WERI-Rb-1 (cell line): ENCODE results near the gene TMPRSS11A.

Experiments
- DNase-seq: peaks from one replicate; pipeline ENCODE4 v3.0.0-alpha.2; 2020
- H3K27ac ChIP-seq: fragments of 250-450 bp; sonication (Bioruptor Pico); 2 replicates; pipeline ENCODE4 v1.5.1; 2020; ENCODE audit warnings: mild to moderate bottlenecking, moderate library complexity
- H3K27me3 ChIP-seq: fragments of 250-450 bp; sonication (Bioruptor Pico); 2 replicates; pipeline ENCODE4 v1.5.1; 2021; ENCODE audit warnings: mild to moderate bottlenecking, low read depth, moderate library complexity; ENCODE audit not compliant: insufficient read depth, severe bottlenecking
- H3K36me3 ChIP-seq: fragments of 250-450 bp; sonication (Bioruptor Pico); 2 replicates; pipeline ENCODE4 v1.5.1; 2020; ENCODE audit warnings: mild to moderate bottlenecking, moderate library complexity
- H3K4me3 ChIP-seq: 2 replicates; pipeline ENCODE4 v1.5.1; 2011; ENCODE audit warnings: low read depth, mild to moderate bottlenecking, control low read depth, low read length
- H3K9me3 ChIP-seq: fragments of 250-450 bp; sonication (Bioruptor Pico); 2 replicates; pipeline ENCODE4 v1.5.1; 2021; ENCODE audit warnings: mild to moderate bottlenecking, moderate library complexity; ENCODE audit not compliant: severe bottlenecking
- TF ChIP-seq, protein P1 (sequence below): IDR thresholded peaks from 2 replicates; pipeline ENCODE4 v1.5.1; 2011; ENCODE audit warnings: low read depth, mild to moderate bottlenecking, control low read depth, inconsistent platforms, low read length

The TMPRSS11A gene

DNA sequence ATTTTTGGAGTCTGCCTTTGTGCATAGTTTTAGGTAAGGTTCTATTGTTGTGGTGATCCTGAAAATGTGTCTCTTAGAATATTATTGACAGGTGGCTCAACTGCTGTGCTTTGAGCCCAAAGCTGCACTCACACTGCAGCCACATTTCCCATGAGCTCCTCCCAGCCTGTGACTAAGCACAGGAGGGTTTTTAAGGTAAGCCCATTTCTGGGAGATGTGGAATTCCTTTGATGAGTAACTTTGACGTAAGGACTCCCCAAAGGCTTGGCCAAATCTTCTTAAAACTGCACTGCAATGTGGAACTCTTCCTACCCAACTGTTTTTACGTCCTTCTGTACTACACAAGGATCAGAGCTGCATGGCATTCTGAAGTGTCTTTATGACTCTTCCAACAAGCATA is 20.0 kb upstream of the TMPRSS11A start:
- Histone ChIP-seq H3K27ac (no peak overlapping the region), H3K36me3 (no peaks in the 10 kb centered on the region), H3K4me3 (no peak overlapping the region), H3K27me3 (no peaks in the 10 kb centered on the region), H3K9me3 (no peaks in the 10 kb centered on the region)
- TF ChIP-seq, protein P1, sequence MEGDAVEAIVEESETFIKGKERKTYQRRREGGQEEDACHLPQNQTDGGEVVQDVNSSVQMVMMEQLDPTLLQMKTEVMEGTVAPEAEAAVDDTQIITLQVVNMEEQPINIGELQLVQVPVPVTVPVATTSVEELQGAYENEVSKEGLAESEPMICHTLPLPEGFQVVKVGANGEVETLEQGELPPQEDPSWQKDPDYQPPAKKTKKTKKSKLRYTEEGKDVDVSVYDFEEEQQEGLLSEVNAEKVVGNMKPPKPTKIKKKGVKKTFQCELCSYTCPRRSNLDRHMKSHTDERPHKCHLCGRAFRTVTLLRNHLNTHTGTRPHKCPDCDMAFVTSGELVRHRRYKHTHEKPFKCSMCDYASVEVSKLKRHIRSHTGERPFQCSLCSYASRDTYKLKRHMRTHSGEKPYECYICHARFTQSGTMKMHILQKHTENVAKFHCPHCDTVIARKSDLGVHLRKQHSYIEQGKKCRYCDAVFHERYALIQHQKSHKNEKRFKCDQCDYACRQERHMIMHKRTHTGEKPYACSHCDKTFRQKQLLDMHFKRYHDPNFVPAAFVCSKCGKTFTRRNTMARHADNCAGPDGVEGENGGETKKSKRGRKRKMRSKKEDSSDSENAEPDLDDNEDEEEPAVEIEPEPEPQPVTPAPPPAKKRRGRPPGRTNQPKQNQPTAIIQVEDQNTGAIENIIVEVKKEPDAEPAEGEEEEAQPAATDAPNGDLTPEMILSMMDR = no peak
- DNase-seq = no peak

DNA sequence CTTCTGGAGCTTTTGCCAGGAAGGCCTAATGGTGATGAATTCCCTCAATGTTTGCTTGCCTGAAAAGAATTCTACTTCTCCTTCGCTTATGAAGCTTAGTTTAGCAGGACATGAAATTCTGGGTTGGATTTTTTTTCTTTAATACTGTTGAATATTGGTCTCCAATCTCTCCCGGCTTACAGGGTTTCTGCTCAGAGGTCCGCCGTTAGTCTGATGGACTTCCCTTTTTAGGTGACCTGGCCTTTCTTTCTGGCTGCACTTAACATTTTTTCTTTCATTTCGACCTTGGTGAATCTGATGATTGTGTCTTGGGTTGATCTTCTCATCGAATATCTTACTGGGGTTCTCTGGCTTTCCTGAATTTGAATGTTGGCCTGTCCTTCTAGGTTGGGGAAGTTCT is 17.2 kb upstream of the TMPRSS11A start:
- no peaks in the 10 kb centered on the region for H3K9me3 ChIP-seq
- H3K27me3 ChIP-seq = no peaks in the 10 kb centered on the region
- no peak for DNase-seq
- no peaks in the 10 kb centered on the region for H3K36me3 ChIP-seq
- TF ChIP-seq, protein P1 = no peak
- no peak overlapping the region for H3K4me3 ChIP-seq
- H3K27ac ChIP-seq = no peak overlapping the region

- no peak overlapping the region for H3K4me3 ChIP-seq
- no peaks in the 10 kb centered on the region for H3K36me3 ChIP-seq
- H3K27ac ChIP-seq = no peak overlapping the region
- DNase-seq = no peak
- no peaks in the 10 kb centered on the region for H3K27me3 ChIP-seq
- H3K9me3 ChIP-seq = no peaks in the 10 kb centered on the region
- TF ChIP-seq, protein P1 = no peak
Measured at GRCh38 chr4:67973608-67974007, 10.3 kb upstream of the TMPRSS11A start.

DNA sequence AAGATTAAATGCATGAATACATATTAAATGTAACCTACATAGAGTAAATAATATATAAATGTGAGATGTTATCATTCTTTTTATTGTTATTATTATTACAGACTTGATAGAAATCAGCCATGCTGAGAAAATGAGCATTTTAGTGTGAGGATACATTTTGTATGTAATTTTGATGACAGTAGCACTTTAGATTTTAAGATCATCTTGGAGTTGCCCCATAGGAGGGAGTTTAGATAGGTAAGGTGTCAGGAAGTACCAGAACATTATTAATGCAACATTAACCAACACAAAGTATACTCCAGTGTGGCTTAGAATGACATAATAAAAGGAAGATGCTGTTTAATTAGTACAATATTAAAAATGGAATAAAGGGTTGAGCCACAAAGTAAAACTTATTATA is 8.4 kb downstream of the TMPRSS11A start:
- TF ChIP-seq, protein P1 = no peak
- no peak overlapping the region for H3K27ac ChIP-seq
- H3K4me3 ChIP-seq = no peak overlapping the region
- H3K9me3 ChIP-seq = no peaks in the 10 kb centered on the region
- H3K27me3 ChIP-seq = no peaks in the 10 kb centered on the region
- H3K36me3 ChIP-seq = no peaks in the 10 kb centered on the region
- no peak for DNase-seq

DNA sequence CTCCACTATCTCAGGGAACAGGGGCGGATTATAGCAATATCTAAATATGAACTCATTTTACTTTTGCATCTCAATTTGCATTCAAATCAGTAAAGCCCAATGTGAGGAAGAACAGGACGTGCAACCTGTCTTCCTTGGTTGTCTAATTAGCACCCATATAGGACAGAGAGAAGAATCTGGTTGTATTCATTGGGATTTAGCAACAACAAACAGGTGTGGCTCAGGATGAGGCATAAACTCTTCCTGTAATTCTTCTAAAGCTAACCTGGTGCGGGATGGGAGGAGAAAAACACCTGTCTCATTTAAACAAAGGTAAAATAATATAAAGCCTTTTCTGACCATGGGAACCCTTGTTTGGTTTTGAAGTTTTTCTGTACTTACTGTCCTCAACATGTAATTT is 22.2 kb downstream of the TMPRSS11A start:
- Histone ChIP-seq H3K36me3 (no peaks in the 10 kb centered on the region), H3K4me3 (no peak overlapping the region)
- TF ChIP-seq, protein P1 = no peak

GRCh38 chr4:67940506-67940905 is 22.8 kb downstream of the TMPRSS11A start:
- no peak for DNase-seq
- Histone ChIP-seq H3K27me3 (no peaks in the 10 kb centered on the region), H3K27ac (no peak overlapping the region), H3K4me3 (no peak overlapping the region), H3K9me3 (no peaks in the 10 kb centered on the region), H3K36me3 (no peaks in the 10 kb centered on the region)
- TF ChIP-seq, protein P1 = no peak

More for the DNA sequence above, 22.2 kb downstream of the TMPRSS11A start:
- Histone ChIP-seq H3K9me3 (no peaks in the 10 kb centered on the region), H3K27me3 (no peaks in the 10 kb centered on the region), H3K27ac (no peak overlapping the region)
- DNase-seq = no peak
